GM18861 (cell line): Measurements from ENCODE around the gene GRID1.

ENCODE experiments used
- ATAC-seq: cut with Tn5 transposase; IDR thresholded peaks from one replicate; pipeline ENCODE4 v1.9.1; 2021; ENCODE audit not compliant: unreplicated experiment

Gene GRID1

GRCh38 chr10:86355571-86356038, 11.0 kb downstream of the GRID1 start:
- peak; percentile 50 for ATAC-seq

GRCh38 chr10:86354761-86355540, 11.6 kb downstream of the GRID1 start:
- no peak for ATAC-seq

GRCh38 chr10:86353506-86354485, 12.8 kb downstream of the GRID1 start:
- ATAC-seq = no peak

- no peak for ATAC-seq
Measured at GRCh38 chr10:86350897-86351296, 15.7 kb downstream of the GRID1 start.

GRCh38 chr10:86349940-86350630, 16.5 kb downstream of the GRID1 start:
- no peak for ATAC-seq

GRCh38 chr10:86349474-86349873, 17.1 kb downstream of the GRID1 start:
- peak; percentile 62 for ATAC-seq

- ATAC-seq = no peak
Measured at GRCh38 chr10:86348321-86349210, 18.0 kb downstream of the GRID1 start.

- no peak for ATAC-seq
Measured at GRCh38 chr10:86347856-86348255, 18.7 kb downstream of the GRID1 start.

- no peak for ATAC-seq
Measured at GRCh38 chr10:86346799-86347665, 19.6 kb downstream of the GRID1 start.

- no peak for ATAC-seq
Measured at GRCh38 chr10:86345859-86346798, 20.5 kb downstream of the GRID1 start.

GRCh38 chr10:86345296-86345858, 21.2 kb downstream of the GRID1 start:
- no peak for ATAC-seq

- ATAC-seq = no peak
Measured at GRCh38 chr10:86344714-86345161, 21.9 kb downstream of the GRID1 start.

GRCh38 chr10:86344281-86344680, 22.3 kb downstream of the GRID1 start:
- ATAC-seq = no peak

- no peak for ATAC-seq
Measured at GRCh38 chr10:86343761-86344160, 22.8 kb downstream of the GRID1 start.

- ATAC-seq = no peak
Measured at GRCh38 chr10:86342111-86342863, 24.3 kb downstream of the GRID1 start.

GRCh38 chr10:86341361-86341811, 25.2 kb downstream of the GRID1 start:
- ATAC-seq = no peak

GRCh38 chr10:86340991-86341260, 25.7 kb downstream of the GRID1 start:
- ATAC-seq = no peak
